Caki2 (cell line): ENCODE measurements around the gene CCDC88B. TPM values are rescaled to one million over a fixed set of nuclear protein-coding genes. Genes with fewer than 3 reads are reported as not detected.

ENCODE experiments used
- DNase-seq: peaks from one replicate; pipeline ENCODE4 v3.0.0-alpha.2; 2015; ENCODE audit warnings: low read depth
- in situ Hi-C: cut with HindIII; loops from 2 replicates; pipeline ENCODE4 v1.10.0; 2016; ENCODE audit warnings: low sequenced_read_pairs, low pct_unique_long_range_greater_than_20kb, mixed read lengths
- total RNA-seq: library from RNA; depleted of rRNA; stranded (reverse); fragments of >200 nt; shearing (Covaris generic); gene quantifications from 2 replicates; pipeline ENCODE4 v1.2.3, GENCODE V29; 2014; ENCODE audit warnings: low replicate concordance; rRNA removed

The CCDC88B gene, protein sequence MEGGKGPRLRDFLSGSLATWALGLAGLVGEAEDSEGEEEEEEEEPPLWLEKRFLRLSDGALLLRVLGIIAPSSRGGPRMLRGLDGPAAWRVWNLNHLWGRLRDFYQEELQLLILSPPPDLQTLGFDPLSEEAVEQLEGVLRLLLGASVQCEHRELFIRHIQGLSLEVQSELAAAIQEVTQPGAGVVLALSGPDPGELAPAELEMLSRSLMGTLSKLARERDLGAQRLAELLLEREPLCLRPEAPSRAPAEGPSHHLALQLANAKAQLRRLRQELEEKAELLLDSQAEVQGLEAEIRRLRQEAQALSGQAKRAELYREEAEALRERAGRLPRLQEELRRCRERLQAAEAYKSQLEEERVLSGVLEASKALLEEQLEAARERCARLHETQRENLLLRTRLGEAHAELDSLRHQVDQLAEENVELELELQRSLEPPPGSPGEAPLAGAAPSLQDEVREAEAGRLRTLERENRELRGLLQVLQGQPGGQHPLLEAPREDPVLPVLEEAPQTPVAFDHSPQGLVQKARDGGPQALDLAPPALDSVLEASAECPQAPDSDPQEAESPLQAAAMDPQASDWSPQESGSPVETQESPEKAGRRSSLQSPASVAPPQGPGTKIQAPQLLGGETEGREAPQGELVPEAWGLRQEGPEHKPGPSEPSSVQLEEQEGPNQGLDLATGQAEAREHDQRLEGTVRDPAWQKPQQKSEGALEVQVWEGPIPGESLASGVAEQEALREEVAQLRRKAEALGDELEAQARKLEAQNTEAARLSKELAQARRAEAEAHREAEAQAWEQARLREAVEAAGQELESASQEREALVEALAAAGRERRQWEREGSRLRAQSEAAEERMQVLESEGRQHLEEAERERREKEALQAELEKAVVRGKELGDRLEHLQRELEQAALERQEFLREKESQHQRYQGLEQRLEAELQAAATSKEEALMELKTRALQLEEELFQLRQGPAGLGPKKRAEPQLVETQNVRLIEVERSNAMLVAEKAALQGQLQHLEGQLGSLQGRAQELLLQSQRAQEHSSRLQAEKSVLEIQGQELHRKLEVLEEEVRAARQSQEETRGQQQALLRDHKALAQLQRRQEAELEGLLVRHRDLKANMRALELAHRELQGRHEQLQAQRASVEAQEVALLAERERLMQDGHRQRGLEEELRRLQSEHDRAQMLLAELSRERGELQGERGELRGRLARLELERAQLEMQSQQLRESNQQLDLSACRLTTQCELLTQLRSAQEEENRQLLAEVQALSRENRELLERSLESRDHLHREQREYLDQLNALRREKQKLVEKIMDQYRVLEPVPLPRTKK (N-terminal part only)
- total RNA-seq = 1.3 and 4.9 TPM in 2 replicates

GRCh38 chr11:64339754-64340408 lies at the start of gene CCDC88B:
Gene CCDC88B, plus strand, starts transcription at chr11:64340204. Its CDS starts 63 bp downstream, at chr11:64340267.
- no peak for DNase-seq
- in situ Hi-C loops = no loop called here

DNA sequence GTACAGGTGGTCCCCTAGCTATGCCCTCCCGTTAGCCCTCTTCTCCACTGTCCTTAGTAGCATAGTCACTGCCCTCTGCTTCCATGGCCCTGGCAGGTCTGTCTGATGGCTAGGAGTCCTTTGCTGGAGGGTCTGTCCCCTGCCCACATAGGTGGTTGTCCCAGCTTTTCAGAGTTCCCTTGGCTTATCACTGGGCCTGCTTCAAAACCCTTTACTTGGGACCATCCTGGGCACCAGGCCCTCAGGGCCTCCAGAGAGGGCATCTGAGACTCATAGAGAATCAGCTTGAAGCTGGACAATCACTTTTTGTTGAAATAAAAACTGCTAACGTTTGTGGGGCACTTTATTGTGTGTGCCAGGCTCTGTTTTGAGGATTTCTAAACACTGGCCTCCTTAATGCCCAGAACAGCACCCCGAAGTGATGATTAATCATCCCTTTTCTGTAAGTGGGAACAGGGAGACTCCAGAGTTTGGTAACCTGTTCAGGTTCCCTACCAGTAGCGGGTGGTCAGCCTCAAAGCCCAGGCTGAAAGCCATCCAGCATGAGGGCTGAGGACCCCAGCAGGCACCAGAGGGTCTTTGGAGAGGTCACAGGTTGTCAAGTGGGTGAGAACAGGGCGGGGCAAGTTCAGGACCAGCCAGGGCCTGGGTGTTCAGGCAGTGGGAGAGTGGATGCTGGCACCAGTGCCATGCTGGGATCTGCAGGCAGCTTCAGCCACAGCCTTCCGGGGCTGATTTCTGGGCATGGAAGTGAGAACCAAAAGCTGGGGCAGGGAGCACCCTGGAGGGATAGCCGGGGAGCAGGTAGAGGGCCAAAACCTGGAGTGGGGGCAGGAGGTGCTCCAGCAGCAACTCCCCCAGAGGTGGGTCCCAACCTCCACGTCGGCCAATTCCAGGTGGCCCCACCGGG lies 49.4 kb upstream of the CCDC88B start:
- in situ Hi-C loops = no loop called here

DNA sequence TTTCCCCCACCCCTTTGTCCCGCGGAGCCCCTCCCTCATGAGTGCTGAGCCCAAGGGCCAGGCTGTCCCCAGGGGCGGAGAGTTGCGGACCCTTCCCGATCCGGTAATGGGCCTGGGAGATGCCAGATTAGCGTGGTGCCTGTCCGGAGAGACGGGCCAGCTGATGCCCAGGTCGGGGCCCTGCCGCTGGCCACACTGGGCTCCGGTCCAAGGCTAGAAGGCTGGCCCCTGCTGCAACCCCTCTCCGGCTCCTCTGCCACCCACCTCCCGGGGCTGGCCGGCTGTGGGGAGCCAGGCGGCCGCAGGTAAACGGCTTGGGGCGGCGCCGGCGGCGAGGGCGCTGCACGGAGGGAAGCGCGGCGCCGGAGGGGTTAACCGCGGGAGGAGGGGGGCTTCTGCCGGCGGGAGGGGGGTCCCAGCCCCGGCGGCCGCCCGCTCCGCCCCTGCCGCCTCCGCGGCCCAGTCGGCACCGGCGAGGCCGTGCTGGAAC lies 48.7 kb upstream of the CCDC88B start, which contains the start of gene KCNK4:
Gene KCNK4, plus strand, starts transcription at position 41 of the 490 bp plus-strand sequence. CDS start 1,717 bp downstream, outside the sequence.
- DNase-seq = no peak
- in situ Hi-C loops = no loop called here

More for the DNA sequence above, 49.4 kb upstream of the CCDC88B start:
- no peak for DNase-seq

DNA sequence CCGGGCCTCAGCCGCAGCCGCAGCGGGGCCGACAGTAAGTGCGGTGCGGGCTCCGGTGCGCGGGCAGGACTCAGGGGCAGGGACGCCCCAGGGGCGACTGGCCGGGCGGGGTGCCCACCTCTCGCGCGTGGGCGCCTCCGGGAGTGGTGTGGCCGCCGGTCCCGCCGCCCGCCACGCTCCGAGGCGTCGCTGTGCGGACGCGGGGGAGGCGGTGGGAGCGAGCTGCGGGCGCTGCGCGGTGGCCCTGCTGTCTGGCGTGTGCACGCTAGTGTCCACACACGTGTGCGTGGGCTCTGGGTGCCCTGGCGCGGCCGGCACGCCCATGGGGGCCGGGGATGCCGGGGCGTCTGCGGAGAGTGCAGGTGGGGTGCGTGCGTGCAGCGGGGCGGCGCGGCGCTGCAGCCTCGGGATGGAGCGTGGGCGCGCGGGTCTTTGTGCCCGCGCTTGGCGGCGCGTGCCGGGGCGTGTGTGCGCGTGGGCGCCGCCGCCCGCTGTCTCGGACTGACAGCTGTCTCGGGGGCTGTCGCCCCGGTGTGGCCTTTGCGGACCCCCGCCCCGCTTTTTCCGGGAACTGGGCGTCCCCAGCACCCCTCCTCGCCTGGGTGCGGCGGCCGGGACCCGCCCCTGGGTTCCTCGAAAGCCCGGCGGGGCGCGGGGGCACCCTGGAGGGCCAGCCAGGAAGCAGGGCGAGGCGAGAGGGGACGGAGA lies 48.1 kb upstream of the CCDC88B start:
- in situ Hi-C loops = no loop called here
- DNase-seq = no peak

- DNase-seq = no peak
- in situ Hi-C loops = no loop called here
Measured at GRCh38 chr11:64292460-64293254, 47.3 kb upstream of the CCDC88B start.

DNA sequence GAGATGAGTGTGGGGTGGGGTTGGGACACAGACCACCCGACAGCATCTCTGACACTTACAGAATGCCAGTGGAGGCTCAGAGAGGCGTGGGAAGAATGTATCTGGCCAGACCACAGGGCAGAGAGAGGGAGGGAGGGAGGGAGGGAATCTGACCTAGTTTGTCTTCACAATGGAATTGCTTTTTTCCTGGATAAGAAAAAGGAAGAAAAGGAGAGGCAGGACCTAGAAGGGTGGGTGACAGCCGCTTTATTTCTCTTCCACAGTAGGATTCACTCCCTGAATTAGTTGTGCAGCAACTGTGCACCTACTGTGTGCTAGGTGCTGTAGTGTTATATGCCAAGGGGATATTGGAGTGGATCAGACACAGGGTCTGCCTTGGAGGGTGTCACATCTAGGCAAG lies 45.2 kb upstream of the CCDC88B start:
- in situ Hi-C loops = no loop called here
- DNase-seq = no peak

- in situ Hi-C loops = no loop called here
Measured at GRCh38 chr11:64295760-64296159, 44.2 kb upstream of the CCDC88B start.

DNA sequence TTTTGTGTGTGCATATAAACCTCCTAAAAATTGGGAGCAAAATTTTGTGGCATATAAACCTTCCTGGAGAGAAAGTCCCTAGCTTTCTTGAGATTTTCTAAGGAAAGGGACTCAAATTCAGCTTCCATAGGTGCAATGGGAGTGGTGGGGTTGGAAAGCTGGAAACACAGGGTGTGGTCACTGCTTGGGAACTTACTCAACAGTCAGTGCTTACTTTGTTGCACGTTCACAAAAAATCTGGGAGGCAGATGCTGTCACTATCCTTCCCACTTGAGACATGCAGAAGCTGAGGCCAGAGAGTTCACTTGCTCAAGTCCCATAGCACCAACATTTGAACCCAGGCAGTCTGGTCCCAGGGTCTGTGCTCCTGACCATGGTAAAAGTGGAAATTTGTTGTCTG lies 43.8 kb upstream of the CCDC88B start:
- in situ Hi-C loops = no loop called here
- no peak for DNase-seq

More at GRCh38 chr11:64295760-64296159, 44.2 kb upstream of the CCDC88B start:
- no peak for DNase-seq

GRCh38 chr11:64296830-64297698 lies 42.9 kb upstream of the CCDC88B start:
- DNase-seq = no peak
- in situ Hi-C loops = no loop called here

DNA sequence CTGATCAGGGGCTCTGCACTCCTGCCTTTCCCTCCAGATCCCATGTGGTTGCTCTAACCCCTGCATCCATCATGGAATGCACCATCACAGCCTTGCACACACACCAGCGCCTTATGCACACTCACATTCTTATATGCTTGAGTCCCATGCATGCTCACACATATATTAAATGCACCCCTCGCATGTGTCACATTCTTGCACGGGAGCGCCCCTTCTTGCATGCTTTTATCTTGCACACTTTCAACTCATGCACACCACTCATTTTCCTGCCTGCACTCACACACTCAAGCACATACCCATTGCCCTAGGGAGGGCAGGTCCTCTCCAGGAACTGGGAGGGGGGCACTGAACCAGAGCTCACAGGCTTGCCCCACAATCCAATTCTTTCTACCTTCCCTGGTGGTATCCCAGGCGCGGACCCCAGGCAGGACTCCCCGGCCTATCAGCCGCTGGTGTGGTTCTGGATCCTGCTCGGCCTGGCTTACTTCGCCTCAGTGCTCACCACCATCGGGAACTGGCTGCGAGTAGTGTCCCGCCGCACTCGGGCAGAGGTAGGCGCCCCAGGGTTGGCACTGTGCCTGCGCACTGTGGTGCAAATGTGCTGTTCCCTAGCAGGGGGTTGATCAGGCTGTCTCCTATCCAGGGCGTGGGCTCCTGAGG lies 42.2 kb upstream of the CCDC88B start:
- in situ Hi-C loops = no loop called here
- DNase-seq = no peak

GRCh38 chr11:64298966-64299846 lies 40.8 kb upstream of the CCDC88B start:
- DNase-seq = no peak
- in situ Hi-C loops = no loop called here

- in situ Hi-C loops = no loop called here
- DNase-seq = no peak
Measured at GRCh38 chr11:64299847-64300648, 40.0 kb upstream of the CCDC88B start, which contains the start of gene CATSPERZ. Gene CATSPERZ, plus strand, starts transcription at chr11:64300358. Its CDS starts 53 bp downstream, at chr11:64300411.
